Sigmoid colon (tissue), 4 donors: Measurements from ENCODE around the gene PLCH2.

Experiments
- EP300 ChIP-seq, 4 donors: sonication (generic); formaldehyde crosslinking; IDR thresholded peaks; one replicate each; pipeline ENCODE4 v1.6.1; 2017; ENCODE audit warnings: antibody characterized with exemption in 4 of 4
- POLR2A ChIP-seq, 2 donors: fragments of 450-650 bp; IDR thresholded peaks; one replicate each; pipeline ENCODE4 v1.6.1; 2016; ENCODE audit warnings: antibody characterized with exemption in 2 of 2, mild to moderate bottlenecking in 2 of 2, moderate library complexity in 2 of 2
- TF ChIP-seq, protein P1 (sequence below), 4 experiments: fragments of 450-650 bp in 3 of 4; fragments of 200-600 bp in 1 of 4; IDR thresholded peaks; one replicate each; pipeline ENCODE4 v1.5.1; 2016 to 2019; ENCODE audit warnings: antibody characterized with exemption in 4 of 4, mild to moderate bottlenecking in 3 of 4, moderate library complexity in 2 of 4

DNA sequence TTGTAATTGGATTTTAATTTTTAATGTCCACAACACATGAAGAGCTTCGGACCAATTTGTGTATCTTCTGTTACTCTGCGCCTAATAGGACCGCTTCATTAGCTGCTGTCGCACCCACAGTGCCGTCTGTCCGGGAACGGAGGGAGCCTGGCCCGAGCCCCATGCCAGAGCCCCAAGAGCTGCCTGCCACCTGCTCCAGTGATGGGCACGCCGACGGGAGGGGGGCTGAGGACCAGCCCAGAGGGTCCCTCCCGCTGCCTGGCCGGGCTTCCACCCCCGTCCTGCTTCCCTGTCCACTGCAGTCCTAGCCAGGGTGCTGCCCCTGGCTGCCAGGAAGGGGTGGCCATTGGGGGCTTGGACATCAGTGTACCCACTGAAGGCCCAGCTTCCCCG, 30.3 kb upstream of the PLCH2 start:
- TF ChIP-seq, protein P1, sequence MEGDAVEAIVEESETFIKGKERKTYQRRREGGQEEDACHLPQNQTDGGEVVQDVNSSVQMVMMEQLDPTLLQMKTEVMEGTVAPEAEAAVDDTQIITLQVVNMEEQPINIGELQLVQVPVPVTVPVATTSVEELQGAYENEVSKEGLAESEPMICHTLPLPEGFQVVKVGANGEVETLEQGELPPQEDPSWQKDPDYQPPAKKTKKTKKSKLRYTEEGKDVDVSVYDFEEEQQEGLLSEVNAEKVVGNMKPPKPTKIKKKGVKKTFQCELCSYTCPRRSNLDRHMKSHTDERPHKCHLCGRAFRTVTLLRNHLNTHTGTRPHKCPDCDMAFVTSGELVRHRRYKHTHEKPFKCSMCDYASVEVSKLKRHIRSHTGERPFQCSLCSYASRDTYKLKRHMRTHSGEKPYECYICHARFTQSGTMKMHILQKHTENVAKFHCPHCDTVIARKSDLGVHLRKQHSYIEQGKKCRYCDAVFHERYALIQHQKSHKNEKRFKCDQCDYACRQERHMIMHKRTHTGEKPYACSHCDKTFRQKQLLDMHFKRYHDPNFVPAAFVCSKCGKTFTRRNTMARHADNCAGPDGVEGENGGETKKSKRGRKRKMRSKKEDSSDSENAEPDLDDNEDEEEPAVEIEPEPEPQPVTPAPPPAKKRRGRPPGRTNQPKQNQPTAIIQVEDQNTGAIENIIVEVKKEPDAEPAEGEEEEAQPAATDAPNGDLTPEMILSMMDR (IDR thresholded peaks at IDR 0.05), result no peak
- TF ChIP-seq POLR2A (IDR thresholded peaks at IDR 0.05) (no peak), EP300 (IDR thresholded peaks at IDR 0.05) (no peak)
